ENCODE results near the gene LGALS9B.
"Not testable (repeated sequence)": the region's sequence is repeated elsewhere in the genome, so short reads cannot be mapped to it uniquely, and the experiment has no call there.

LGALS9B gene

GRCh38 chr17:20401306-20402022 is 65.9 kb downstream of the LGALS9B start:
- H3K27ac Mint-ChIP-seq, H3K4me1 Mint-ChIP-seq, H3K27me3 Mint-ChIP-seq, DNase-seq, H3K4me3 Mint-ChIP-seq, CTCF ChIA-PET, H3K36me3 Mint-ChIP-seq, H3K9me3 Mint-ChIP-seq: not testable (repeated sequence)

GRCh38 chr17:20400559-20401305 is 66.6 kb downstream of the LGALS9B start:
- CTCF ChIA-PET, H3K4me3 Mint-ChIP-seq, H3K27me3 Mint-ChIP-seq, H3K27ac Mint-ChIP-seq, H3K4me1 Mint-ChIP-seq, H3K9me3 Mint-ChIP-seq, DNase-seq, H3K36me3 Mint-ChIP-seq: not testable (repeated sequence)
